HepG2 (cell line): Measurements from ENCODE around the gene UMPS. TPM values are rescaled to one million over a fixed set of nuclear protein-coding genes. Genes with fewer than 3 reads are reported as not detected.

ENCODE experiments used
- CBX5 ChIP-seq: sonication (generic); formaldehyde crosslinking; IDR thresholded peaks from 2 replicates; pipeline ENCODE4 v1.4.0; 2020; ENCODE audit warnings: missing genetic modification reagents, borderline replicate concordance
- CEBPB ChIP-seq: IDR thresholded peaks from 2 replicates; pipeline ENCODE4 v1.6.1; 2011; ENCODE audit warnings: low read depth, low read length, improper control_type of control experiment, borderline replicate concordance
- E2F2 ChIP-seq: sonication (generic); formaldehyde crosslinking; IDR thresholded peaks from 2 replicates; pipeline ENCODE4 v1.4.0; 2020; ENCODE audit warnings: missing genetic modification reagents, borderline replicate concordance
- EED ChIP-seq: sonication (generic); formaldehyde crosslinking; IDR thresholded peaks from 2 replicates; pipeline ENCODE4 v1.5.0; 2020; ENCODE audit warnings: mild to moderate bottlenecking, missing genetic modification reagents
- FOXC1 ChIP-seq: sonication (generic); formaldehyde crosslinking; IDR thresholded peaks from 2 replicates; pipeline ENCODE4 v1.8.0; 2022; ENCODE audit warnings: mild to moderate bottlenecking, missing genetic modification reagents, borderline replicate concordance
- HNRNPUL1 ChIP-seq: fragments of 200-400 bp; formaldehyde crosslinking; IDR thresholded peaks from 2 replicates; pipeline ENCODE4 v1.6.1; 2017; ENCODE audit warnings: low read depth, mild to moderate bottlenecking, low read length, moderate library complexity
- KDM5B ChIP-seq: sonication (generic); formaldehyde crosslinking; IDR thresholded peaks from 2 replicates; pipeline ENCODE4 v1.4.0; 2020; ENCODE audit warnings: missing genetic modification reagents, mild to moderate bottlenecking, borderline replicate concordance
- KMT2A ChIP-seq: sonication (generic); formaldehyde crosslinking; IDR thresholded peaks from 2 replicates; pipeline ENCODE4 v1.4.0; 2020; ENCODE audit warnings: missing genetic modification reagents
- NPAS2 ChIP-seq: sonication (generic); formaldehyde crosslinking; IDR thresholded peaks from 2 replicates; pipeline ENCODE4 v1.8.0; 2022; ENCODE audit warnings: mild to moderate bottlenecking, missing genetic modification reagents, borderline replicate concordance
- POLR2G ChIP-seq: fragments of 200-400 bp; formaldehyde crosslinking; IDR thresholded peaks from 2 replicates; pipeline ENCODE4 v1.6.1; 2018; ENCODE audit warnings: mild to moderate bottlenecking, low read depth, low read length, moderate library complexity
- REL ChIP-seq: sonication (generic); formaldehyde crosslinking; conservative IDR thresholded peaks from 2 replicates; pipeline ENCODE4 v1.8.0; 2022; ENCODE audit warnings: mild to moderate bottlenecking, missing genetic modification reagents, moderate library complexity
- RFX3 ChIP-seq: IDR thresholded peaks from 2 replicates; pipeline ENCODE4 v1.6.1; 2016; ENCODE audit warnings: missing biosample characterization, missing genetic modification reagents
- RNF2 ChIP-seq: fragments of 450-650 bp; conservative IDR thresholded peaks from 2 replicates; pipeline ENCODE4 v1.6.1; 2016; ENCODE audit warnings: low read depth
- RORA ChIP-seq: sonication (generic); formaldehyde crosslinking; IDR thresholded peaks from 2 replicates; pipeline ENCODE4 v1.5.0; 2020; ENCODE audit warnings: mild to moderate bottlenecking, missing genetic modification reagents, moderate library complexity
- RXRB ChIP-seq: IDR thresholded peaks from 2 replicates; pipeline ENCODE4 v1.6.1; 2016; ENCODE audit warnings: borderline replicate concordance, missing genetic modification reagents, missing compliant biosample characterization
- SMAD1 ChIP-seq: sonication (generic); formaldehyde crosslinking; IDR thresholded peaks from 2 replicates; pipeline ENCODE4 v1.4.0; 2020; ENCODE audit warnings: missing genetic modification reagents, low read depth, mild to moderate bottlenecking, borderline replicate concordance
- SNAPC2 ChIP-seq: sonication (generic); formaldehyde crosslinking; IDR thresholded peaks from 2 replicates; pipeline ENCODE4 v1.8.1; 2022; ENCODE audit warnings: mild to moderate bottlenecking, missing genetic modification reagents
- SYNCRIP ChIP-seq: fragments of 200-400 bp; formaldehyde crosslinking; IDR thresholded peaks from 2 replicates; pipeline ENCODE4 v1.6.1; 2018; ENCODE audit warnings: mild to moderate bottlenecking, low read depth, low read length; ENCODE audit not compliant: insufficient read depth
- TAF15 ChIP-seq: fragments of 200-400 bp; formaldehyde crosslinking; IDR thresholded peaks from one replicate; pipeline ENCODE4 v1.6.1; 2018; ENCODE audit warnings: mild to moderate bottlenecking, low read depth, low read length; ENCODE audit not compliant: poor library complexity, severe bottlenecking
- U2AF2 ChIP-seq: fragments of 200-400 bp; formaldehyde crosslinking; IDR thresholded peaks from 2 replicates; pipeline ENCODE4 v1.6.1; 2017; ENCODE audit warnings: low read depth, mild to moderate bottlenecking, low read length
- ZNF230 ChIP-seq: sonication (generic); formaldehyde crosslinking; IDR thresholded peaks from 2 replicates; pipeline ENCODE4 v1.4.0; 2020; ENCODE audit warnings: mild to moderate bottlenecking, missing genetic modification reagents
- ZNF24 ChIP-seq: fragments of 450-650 bp; IDR thresholded peaks from 2 replicates; pipeline ENCODE4 v1.6.1; 2017; ENCODE audit warnings: antibody characterized with exemption, mild to moderate bottlenecking
- ZNF704 ChIP-seq: sonication (generic); formaldehyde crosslinking; IDR thresholded peaks from 2 replicates; pipeline ENCODE4 v1.8.1; 2023; ENCODE audit warnings: mild to moderate bottlenecking, inconsistent platforms, moderate library complexity, missing genetic modification reagents, borderline replicate concordance
- ZNF781 ChIP-seq: sonication (generic); formaldehyde crosslinking; IDR thresholded peaks from 2 replicates; pipeline ENCODE4 v1.5.1; 2020; ENCODE audit warnings: borderline replicate concordance, mild to moderate bottlenecking, missing genetic modification reagents; ENCODE audit errors: not compliant biosample characterization
- polyA plus RNA-seq, 8 experiments: library from polyadenylated mRNA; depleted of rRNA in 3 of 8; stranded (reverse) in 7 of 8; unstranded in 1 of 8; fragments of >200 nt; fragmentation: Illumina TruSeq in 4 of 8; extraction: Trizol in 4 of 8; gene quantifications; 2 replicates each; pipeline versions ENCODE4 v1.2.1 to v1.2.3, GENCODE V29; 2011 to 2016; ENCODE audit warnings: low read depth in 4 of 8, missing spikeins in 1 of 8, mixed read lengths in 1 of 8; ENCODE audit not compliant: insufficient read depth in 1 of 8
- total RNA-seq, 5 experiments: library from RNA; depleted of rRNA; stranded (reverse); fragments of >200 nt; fragmentation: Illumina TruSeq; extraction: Trizol; gene quantifications; 2 replicates each; pipeline ENCODE4 v1.2.3, GENCODE V29; 2016; ENCODE audit warnings: low read depth in 1 of 5
- TF ChIP-seq, protein P1 (sequence below): sonication (generic); formaldehyde crosslinking; IDR thresholded peaks from 2 replicates; pipeline ENCODE4 v1.4.0; 2020; ENCODE audit warnings: missing genetic modification reagents, borderline replicate concordance

The UMPS gene
- total and polyA plus RNA-seq, 2 of the 13 experiments (the other 11 are each of a cell fraction or from before 2014, with no cell fraction given) = 52.7 to 74.2 TPM

DNA sequence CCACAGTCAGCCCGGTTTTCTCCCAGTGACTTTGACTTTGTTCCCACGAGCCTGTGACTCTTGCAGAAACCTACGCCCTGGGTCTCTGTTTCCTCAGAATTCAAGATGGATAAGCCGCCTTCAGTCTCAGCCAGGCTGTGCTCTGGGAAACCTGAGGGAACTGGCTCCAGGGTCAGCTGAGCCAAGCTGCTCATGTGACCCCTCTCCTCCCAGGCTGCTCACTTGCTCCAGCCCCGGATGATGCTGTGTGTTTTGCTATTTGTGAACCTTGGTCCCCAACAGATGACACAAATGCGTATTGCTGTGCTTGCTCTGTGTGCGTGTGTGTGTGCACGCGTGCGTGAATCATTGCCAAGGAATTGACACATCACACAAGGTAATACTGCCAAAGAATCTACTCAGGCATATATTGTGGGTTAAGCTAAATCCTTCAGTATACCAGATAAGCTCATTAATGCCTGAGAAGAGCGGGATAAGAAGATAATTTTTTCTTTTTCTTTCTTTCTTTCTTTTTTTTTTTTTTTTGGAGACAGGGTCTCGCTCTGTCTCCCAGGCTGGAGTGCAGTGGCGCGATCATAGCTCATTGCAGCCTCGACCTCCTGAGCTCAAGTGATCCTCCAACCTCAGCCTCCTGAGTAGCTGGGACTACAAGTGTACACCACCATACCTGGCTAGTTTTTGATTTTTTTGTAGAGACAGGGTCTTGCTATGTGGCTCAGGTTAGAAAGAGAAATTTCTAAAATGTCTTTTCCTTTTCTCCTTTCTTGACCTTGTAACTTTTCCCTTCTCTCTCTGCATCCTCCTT lies 29.2 kb upstream of the UMPS start (continued):
- no peak for TF ChIP-seq SNAPC2 (CRISPR knock-in tag)
- TF ChIP-seq RXRB (CRISPR knock-in tag) = peak; percentile 90
- TF ChIP-seq U2AF2 = 0 out of 2 replicates have a peak, but pooled peaks have one; percentile 86
- no peak for TF ChIP-seq HNRNPUL1
- TF ChIP-seq RORA = no peak
- TF ChIP-seq POLR2G = peak; percentile 94
- 0 out of 2 replicates have a peak, but pooled peaks have one; percentile 57 for TF ChIP-seq FOXC1 (CRISPR knock-in tag)
- TF ChIP-seq, protein P1, sequence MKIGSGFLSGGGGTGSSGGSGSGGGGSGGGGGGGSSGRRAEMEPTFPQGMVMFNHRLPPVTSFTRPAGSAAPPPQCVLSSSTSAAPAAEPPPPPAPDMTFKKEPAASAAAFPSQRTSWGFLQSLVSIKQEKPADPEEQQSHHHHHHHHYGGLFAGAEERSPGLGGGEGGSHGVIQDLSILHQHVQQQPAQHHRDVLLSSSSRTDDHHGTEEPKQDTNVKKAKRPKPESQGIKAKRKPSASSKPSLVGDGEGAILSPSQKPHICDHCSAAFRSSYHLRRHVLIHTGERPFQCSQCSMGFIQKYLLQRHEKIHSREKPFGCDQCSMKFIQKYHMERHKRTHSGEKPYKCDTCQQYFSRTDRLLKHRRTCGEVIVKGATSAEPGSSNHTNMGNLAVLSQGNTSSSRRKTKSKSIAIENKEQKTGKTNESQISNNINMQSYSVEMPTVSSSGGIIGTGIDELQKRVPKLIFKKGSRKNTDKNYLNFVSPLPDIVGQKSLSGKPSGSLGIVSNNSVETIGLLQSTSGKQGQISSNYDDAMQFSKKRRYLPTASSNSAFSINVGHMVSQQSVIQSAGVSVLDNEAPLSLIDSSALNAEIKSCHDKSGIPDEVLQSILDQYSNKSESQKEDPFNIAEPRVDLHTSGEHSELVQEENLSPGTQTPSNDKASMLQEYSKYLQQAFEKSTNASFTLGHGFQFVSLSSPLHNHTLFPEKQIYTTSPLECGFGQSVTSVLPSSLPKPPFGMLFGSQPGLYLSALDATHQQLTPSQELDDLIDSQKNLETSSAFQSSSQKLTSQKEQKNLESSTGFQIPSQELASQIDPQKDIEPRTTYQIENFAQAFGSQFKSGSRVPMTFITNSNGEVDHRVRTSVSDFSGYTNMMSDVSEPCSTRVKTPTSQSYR = peak; percentile 23; the same call in 1 of the 2 replicates
- peak; percentile 46; the same call in 1 of the 2 replicates for TF ChIP-seq KDM5B (CRISPR knock-in tag)
- TF ChIP-seq RNF2 = no peak
- TF ChIP-seq CEBPB = peak; percentile 85
- TF ChIP-seq SYNCRIP = no peak
- TF ChIP-seq CBX5 (CRISPR knock-in tag) = peak; percentile 93; the same call in 1 of the 2 replicates
- TF ChIP-seq KMT2A (CRISPR knock-in tag) = peak; percentile 58; the same call in 1 of the 2 replicates
- TF ChIP-seq EED = no peak; the same call in 1 of the 2 replicates
- no peak for TF ChIP-seq ZNF704 (CRISPR knock-in tag)
- no peak for TF ChIP-seq REL (CRISPR knock-in tag)
- peak; percentile 68; the same call in 1 of the 2 replicates for TF ChIP-seq ZNF230 (CRISPR knock-in tag)
- TF ChIP-seq NPAS2 (CRISPR knock-in tag) = no peak
- no peak for TF ChIP-seq E2F2 (CRISPR knock-in tag)
- TF ChIP-seq TAF15 = no peak
- TF ChIP-seq ZNF781 (CRISPR knock-in tag) = no peak
- no peak for TF ChIP-seq ZNF24
- no peak for TF ChIP-seq RFX3 (CRISPR knock-in tag)
- TF ChIP-seq SMAD1 (CRISPR knock-in tag) = no peak
